Keratinocyte (primary cell): ENCODE results near the gene RHEX.

Experiments used
- CTCF ChIP-seq, 3 experiments: IDR thresholded peaks in 1 of 3; conservative IDR thresholded peaks in 1 of 3; optimal IDR thresholded peaks in 1 of 3; 2 replicates in 2 of 3; 3 replicates in 1 of 3; pipeline versions ENCODE3 to v1.5.1; 2011; ENCODE audit warnings: low read length in 3 of 3, mild to moderate bottlenecking in 3 of 3, moderate library complexity in 2 of 3, control low read depth in 1 of 3, inconsistent platforms in 1 of 3; ENCODE audit not compliant: insufficient read depth in 2 of 3; ENCODE audit errors: extremely low read depth in 1 of 3
- EZH2 ChIP-seq: IDR thresholded peaks from one replicate; pipeline ENCODE4 v1.6.1; 2012; ENCODE audit warnings: inconsistent platforms, mild to moderate bottlenecking, low read length, moderate library complexity

GRCh38 chr1:206098242-206098919 is 45.4 kb downstream of the RHEX start:
- TF ChIP-seq CTCF (optimal IDR thresholded peaks at IDR 0.05 in 1 of 3, IDR thresholded peaks at IDR 0.05 in 1 of 3, conservative IDR thresholded peaks at IDR 0.05 in 1 of 3; ENCODE audit: extremely low read depth in 1 of 3, insufficient read depth in 2 of 3, low read length in 3 of 3) (no peak), EZH2 (no peak)
